Measurements from ENCODE around the gene PLCG2. TPM values are rescaled to one million over a fixed set of nuclear protein-coding genes. Genes with fewer than 3 reads are reported as not detected.
"Not testable (repeated sequence)": the region's sequence is repeated elsewhere in the genome, so short reads cannot be mapped to it uniquely, and the experiment has no call there.

Gene PLCG2
- total RNA-seq, 1 donor from 2014 or later: 1.7 TPM

- Mint-ChIP-seq H3K27me3 (ENCODE audit: low read depth) (peaks cover 6% of the 10 kb centered on the region), H3K9me3 (peaks cover 12% of the 10 kb centered on the region), H3K36me3 (ENCODE audit: low read depth) (peaks cover 7% of the 10 kb centered on the region), H3K4me3 (no peak overlapping the region), H3K4me1 (no peaks in the 10 kb centered on the region), H3K27ac (ENCODE audit: unreplicated experiment) (no peak overlapping the region)
- TF ChIP-seq, protein P1, sequence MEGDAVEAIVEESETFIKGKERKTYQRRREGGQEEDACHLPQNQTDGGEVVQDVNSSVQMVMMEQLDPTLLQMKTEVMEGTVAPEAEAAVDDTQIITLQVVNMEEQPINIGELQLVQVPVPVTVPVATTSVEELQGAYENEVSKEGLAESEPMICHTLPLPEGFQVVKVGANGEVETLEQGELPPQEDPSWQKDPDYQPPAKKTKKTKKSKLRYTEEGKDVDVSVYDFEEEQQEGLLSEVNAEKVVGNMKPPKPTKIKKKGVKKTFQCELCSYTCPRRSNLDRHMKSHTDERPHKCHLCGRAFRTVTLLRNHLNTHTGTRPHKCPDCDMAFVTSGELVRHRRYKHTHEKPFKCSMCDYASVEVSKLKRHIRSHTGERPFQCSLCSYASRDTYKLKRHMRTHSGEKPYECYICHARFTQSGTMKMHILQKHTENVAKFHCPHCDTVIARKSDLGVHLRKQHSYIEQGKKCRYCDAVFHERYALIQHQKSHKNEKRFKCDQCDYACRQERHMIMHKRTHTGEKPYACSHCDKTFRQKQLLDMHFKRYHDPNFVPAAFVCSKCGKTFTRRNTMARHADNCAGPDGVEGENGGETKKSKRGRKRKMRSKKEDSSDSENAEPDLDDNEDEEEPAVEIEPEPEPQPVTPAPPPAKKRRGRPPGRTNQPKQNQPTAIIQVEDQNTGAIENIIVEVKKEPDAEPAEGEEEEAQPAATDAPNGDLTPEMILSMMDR (conservative IDR thresholded peaks at IDR 0.05): no peak
- no peak for DNase-seq (ENCODE audit: low read depth, low spot score)
Observed at GRCh38 chr16:82006036-82006435, 226.9 kb downstream of the PLCG2 start.

DNA sequence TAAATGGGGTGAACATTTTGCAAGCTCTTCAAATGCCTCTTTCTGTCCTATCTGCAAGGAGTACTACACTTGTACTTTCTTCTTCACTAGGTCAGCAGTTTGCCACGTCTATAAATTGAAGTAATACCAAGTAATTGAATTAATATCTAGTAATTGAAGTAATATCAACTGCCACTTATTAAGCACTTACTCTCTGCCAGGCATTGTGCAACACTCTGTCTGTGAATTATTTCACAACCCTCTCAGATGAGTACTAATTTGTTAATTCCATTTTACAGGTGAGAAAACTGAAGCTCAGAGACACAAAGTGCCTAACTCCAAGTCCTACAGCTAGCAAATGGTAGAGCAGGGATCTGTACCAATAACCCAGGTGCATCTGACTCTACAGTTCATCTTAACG is 228.1 kb downstream of the PLCG2 start:
- peaks cover 6% of the 10 kb centered on the region for H3K27me3 Mint-ChIP-seq (ENCODE audit: low read depth)
- TF ChIP-seq, protein P1 (conservative IDR thresholded peaks at IDR 0.05): no peak
- no peak overlapping the region for H3K4me3 Mint-ChIP-seq
- H3K36me3 Mint-ChIP-seq (ENCODE audit: low read depth): peaks cover 7% of the 10 kb centered on the region
- H3K27ac Mint-ChIP-seq (ENCODE audit: unreplicated experiment): no peak overlapping the region
- no peak for DNase-seq (ENCODE audit: low read depth, low spot score)
- H3K9me3 Mint-ChIP-seq: peaks cover 12% of the 10 kb centered on the region
- no peaks in the 10 kb centered on the region for H3K4me1 Mint-ChIP-seq

DNA sequence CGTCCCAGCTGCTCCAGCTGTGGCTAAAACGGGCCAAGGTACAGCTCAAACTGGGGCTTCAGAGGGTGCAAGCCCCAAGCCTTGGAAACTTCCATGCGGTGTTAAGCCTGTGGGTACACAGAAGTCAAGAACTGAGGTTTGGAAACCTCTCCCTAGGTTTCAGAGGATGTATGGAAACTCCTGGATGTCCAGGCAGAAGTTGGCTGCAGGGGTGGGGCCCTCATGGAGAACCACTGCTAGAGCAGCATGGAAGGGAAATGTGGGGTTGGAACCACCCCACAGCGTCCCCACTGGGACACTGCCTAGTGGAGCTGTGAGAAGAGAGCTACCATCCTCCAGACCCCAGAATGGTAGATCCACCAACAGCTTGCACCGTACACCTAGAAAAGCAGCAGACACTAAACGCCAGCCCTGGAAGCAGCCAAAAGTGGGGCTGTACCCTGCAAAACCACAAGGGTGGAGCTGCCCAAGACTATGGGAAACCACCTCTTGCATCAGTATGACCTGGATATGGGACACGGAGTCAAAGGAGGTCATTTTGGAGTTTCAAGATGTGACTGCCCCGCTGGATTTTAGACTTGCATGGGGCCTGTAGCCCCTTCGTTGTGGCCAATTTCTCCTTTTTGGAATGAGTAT is 230.0 kb downstream of the PLCG2 start:
- Mint-ChIP-seq H3K4me3 (no peak overlapping the region), H3K36me3 (ENCODE audit: low read depth) (peaks cover 7% of the 10 kb centered on the region), H3K27me3 (ENCODE audit: low read depth) (peaks cover 6% of the 10 kb centered on the region), H3K9me3 (peaks cover 12% of the 10 kb centered on the region), H3K4me1 (no peaks in the 10 kb centered on the region), H3K27ac (ENCODE audit: unreplicated experiment) (no peak overlapping the region)
- TF ChIP-seq, protein P1 (conservative IDR thresholded peaks at IDR 0.05): no peak
- DNase-seq (ENCODE audit: low read depth, low spot score): no peak

GRCh38 chr16:82009789-82010188 is 230.7 kb downstream of the PLCG2 start:
- H3K27ac Mint-ChIP-seq (ENCODE audit: unreplicated experiment); DNase-seq (ENCODE audit: low read depth, low spot score); H3K4me1 Mint-ChIP-seq; H3K27me3 Mint-ChIP-seq (ENCODE audit: low read depth); H3K4me3 Mint-ChIP-seq; H3K36me3 Mint-ChIP-seq (ENCODE audit: low read depth): not testable (repeated sequence)
- peaks cover 12% of the 10 kb centered on the region for H3K9me3 Mint-ChIP-seq

- no peak overlapping the region for H3K4me3 Mint-ChIP-seq
- TF ChIP-seq, protein P1 (conservative IDR thresholded peaks at IDR 0.05): no peak
- H3K27me3 Mint-ChIP-seq (ENCODE audit: low read depth): peaks cover 6% of the 10 kb centered on the region
- peaks cover 16% of the 10 kb centered on the region for H3K9me3 Mint-ChIP-seq
- no peak overlapping the region for H3K27ac Mint-ChIP-seq (ENCODE audit: unreplicated experiment)
- H3K36me3 Mint-ChIP-seq (ENCODE audit: low read depth): peaks cover 7% of the 10 kb centered on the region
- H3K4me1 Mint-ChIP-seq: no peaks in the 10 kb centered on the region
- no peak for DNase-seq (ENCODE audit: low read depth, low spot score)
Observed at GRCh38 chr16:82010649-82011048, 231.6 kb downstream of the PLCG2 start.

- Mint-ChIP-seq H3K4me1 (no peaks in the 10 kb centered on the region), H3K36me3 (ENCODE audit: low read depth) (peaks cover 7% of the 10 kb centered on the region), H3K27me3 (ENCODE audit: low read depth) (peaks cover 7% of the 10 kb centered on the region), H3K4me3 (no peak within 1 kb of the TSS), H3K27ac (ENCODE audit: unreplicated experiment) (peak within 1 kb of the TSS; percentile 44), H3K9me3 (peaks cover 16% of the 10 kb centered on the region)
- DNase-seq (ENCODE audit: low read depth, low spot score): no peak
- TF ChIP-seq, protein P1 (conservative IDR thresholded peaks at IDR 0.05): no peak
Observed at GRCh38 chr16:82011199-82011641, 232.1 kb downstream of the PLCG2 start, which contains the start of gene SDR42E1. TSS of gene SDR42E1 (minus strand) at chr16:82011470. CDS start at chr16:82000858, 10,612 bp downstream.

All from neural crest cell (in vitro differentiated cells).